GM21367 (cell line): ENCODE measurements around the gene DEPDC5.
"Not testable (repeated sequence)": the region's sequence is repeated elsewhere in the genome, so short reads cannot be mapped to it uniquely, and the experiment has no call there.

ENCODE experiments used
- ATAC-seq: cut with Tn5 transposase; IDR thresholded peaks from one replicate; pipeline ENCODE4 v1.9.1; 2021; ENCODE audit not compliant: unreplicated experiment

DEPDC5 gene

DNA sequence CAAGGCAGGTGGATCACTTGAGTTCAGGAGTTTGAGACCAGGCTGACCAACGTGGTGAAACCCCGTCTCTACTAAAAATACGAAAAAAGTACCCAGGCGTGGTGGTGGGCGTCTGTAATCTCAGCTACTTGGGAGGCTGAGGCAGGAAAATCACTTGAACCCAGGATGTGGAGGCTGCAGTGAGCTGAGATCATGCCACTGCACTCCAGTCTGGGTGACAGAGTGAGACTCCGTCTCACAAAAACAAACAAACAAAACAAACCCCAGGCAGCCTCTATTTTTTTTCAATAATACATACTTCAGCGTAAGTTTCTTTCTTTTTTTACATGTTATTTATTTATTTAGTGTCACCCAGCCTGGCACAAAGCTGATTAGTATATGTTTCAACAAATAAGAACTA, 60.1 kb downstream of the DEPDC5 start:
- ATAC-seq, result not testable (repeated sequence)

DNA sequence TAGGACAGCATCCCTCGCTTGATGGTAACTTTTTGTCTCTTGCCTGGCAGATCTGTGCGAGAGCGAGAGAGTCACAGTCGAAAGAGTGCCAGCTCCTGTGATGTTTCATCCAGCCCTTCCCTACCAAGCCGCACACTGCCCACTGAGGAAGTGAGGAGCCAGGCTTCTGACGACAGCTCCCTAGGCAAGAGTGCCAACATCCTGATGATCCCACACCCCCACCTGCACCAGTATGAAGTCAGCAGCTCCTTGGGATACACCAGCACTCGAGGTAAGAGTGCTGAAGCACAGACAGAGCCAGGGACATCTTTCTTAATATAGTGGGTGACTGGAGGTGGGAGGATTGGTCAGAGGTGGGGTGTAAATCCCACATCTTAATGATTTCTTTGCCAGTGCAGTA, 61.1 kb downstream of the DEPDC5 start:
- no peak for ATAC-seq

DNA sequence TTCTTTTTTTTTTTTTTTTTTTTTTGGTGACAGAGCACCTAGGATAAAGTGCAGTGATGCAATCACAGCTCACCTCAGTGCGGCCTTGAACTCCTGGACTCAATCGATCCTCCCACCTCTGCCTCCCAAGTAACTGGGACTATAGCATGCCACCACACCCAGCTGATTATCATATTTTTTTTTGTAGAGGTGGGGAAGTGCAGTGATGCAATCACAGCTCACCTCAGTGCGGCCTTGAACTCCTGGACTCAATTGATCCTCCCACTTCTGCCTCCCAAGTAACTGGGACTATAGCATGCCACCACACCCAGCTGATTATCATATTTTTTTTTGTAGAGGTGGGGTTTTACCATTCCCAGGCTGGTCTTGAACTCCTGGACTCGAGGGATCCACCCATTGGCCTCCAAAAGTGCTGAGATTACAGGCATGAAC, 61.6 kb downstream of the DEPDC5 start:
- ATAC-seq, result not testable (repeated sequence)

DNA sequence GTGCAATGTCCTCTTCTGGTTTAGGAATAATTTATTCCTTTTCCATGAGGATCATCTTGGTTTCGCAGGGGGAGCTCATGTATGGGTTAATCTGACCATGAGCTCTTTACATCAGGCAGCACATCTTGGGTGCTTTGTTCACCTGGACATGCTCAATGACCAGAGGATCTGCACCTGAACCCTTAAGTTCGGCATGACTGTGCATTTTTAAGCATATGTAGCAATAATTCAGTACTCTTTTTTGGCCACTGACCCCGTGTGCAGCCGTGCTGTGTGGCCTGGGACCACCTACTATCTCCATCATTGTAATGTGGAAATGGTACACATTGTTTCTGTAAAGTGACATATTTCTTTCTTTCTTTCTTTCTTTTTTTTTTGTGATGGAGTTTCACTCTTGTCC, 62.9 kb downstream of the DEPDC5 start:
- no peak for ATAC-seq

DNA sequence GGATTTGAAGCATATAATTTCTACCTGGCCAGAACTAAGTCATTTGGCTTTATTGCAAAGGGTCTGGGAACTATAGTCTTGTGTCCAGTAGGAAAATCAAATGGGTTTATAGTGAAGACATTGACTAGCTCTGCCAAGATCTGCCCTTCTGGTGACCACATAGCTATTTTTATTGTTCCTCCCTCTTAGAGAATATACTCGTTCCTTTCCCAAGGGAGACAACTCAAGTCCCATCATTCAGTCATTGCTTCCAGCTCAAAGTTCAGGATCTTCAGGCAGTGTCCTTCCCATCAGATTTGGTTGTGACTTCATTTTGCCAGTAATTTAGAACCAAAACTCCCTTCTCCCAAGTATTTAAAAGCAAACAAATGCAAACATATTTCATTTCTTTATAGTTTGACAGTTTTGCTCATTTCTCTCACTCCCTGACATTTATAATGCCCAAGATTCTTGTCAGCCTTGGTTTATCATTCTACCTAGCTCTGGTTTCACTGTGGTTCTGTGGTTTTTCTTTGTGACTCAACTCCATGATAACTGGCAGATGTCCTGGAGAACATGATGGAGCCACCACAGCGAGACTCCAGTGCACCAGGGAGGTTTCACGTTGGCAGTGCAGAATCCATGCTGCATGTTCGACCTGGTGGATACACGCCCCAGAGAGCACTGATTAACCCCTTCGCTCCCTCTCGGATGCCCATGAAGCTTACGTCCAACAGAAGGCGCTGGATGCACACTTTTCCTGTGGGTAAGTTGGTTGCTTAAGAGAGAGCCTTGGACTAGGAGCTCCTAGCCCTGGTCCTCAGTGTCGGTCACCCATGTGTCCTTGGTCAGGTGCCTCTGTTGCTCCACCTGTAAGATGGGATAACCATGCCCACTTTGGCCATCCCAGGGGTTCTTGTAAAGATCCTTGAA, 64.9 kb downstream of the DEPDC5 start:
- no peak for ATAC-seq

DNA sequence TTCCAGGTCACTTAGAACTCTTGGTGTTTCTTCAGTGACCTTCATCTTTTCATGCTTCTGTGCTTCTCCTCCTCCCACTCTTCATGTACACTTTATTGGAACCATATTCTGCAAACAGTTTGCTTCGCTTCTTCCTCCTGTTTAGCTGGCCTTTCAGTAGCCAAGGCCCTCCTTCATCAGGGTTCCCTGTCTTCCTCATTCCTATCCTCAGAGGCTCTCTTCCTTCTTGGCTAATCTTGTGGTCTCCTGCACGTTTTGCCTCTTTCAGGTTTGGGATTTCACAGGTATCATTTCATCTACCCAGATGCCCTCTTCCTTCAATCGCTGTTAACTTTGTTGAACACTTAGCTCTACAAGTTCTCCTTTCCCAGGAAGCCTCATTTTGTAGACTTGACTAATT, 66.8 kb downstream of the DEPDC5 start:
- ATAC-seq, result no peak

DNA sequence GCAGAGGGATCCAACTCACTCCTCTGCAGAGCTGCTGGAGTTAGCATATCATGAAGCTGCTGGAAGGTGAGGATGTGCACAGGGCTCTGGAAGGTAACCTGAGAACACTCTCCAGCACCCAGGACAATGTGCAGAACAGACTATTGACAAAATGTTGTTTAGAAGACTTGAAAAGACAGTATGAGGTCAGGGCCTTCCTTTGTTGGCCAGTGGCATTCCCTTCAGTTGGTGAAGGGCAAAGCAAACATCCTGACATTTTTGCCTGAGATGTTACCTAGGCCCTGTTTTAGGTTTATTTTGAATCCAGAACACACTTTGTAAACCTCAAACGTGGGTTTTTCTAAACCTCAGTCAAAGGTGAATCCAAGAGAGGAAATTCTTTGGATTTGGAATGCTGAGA, 67.8 kb downstream of the DEPDC5 start:
- no peak for ATAC-seq

DNA sequence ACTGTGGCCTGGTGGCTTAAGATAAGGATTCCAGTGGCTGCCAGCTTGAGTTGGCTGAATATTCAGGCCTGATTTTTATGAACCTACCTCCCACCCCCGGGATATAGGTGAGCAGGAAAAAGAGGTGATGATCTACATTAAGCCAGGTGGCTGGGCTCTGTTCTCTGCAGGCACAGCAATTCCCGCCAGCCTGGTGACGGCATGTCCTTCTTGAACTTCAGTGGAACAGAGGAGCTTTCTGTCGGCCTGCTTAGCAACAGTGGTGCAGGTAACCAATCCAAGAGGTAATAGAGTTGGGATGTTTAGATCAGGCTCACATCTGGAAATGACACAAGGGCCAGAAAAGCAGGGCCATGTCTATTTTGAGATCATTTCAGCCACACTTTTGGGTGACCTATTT, 68.7 kb downstream of the DEPDC5 start:
- ATAC-seq, result no peak

DNA sequence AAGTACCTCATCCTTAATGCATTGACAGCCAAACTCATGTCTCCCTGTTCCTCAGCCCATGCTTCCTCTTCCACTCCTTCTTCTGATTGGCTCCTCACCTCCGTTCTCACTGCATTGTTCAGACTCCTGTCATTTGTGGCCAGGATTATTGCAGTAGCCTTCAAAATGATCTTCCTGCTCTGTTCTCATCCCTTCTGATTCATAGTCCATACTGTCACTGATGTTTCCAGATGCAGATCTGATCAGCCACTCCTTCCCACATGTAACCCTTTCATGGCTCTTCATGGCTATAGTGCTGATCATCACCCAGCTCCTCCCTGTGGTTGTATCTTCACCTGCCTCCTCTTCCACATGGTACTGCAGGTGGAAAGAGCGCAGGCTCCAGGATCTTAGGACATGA, 71.7 kb downstream of the DEPDC5 start:
- ATAC-seq, result no peak

DNA sequence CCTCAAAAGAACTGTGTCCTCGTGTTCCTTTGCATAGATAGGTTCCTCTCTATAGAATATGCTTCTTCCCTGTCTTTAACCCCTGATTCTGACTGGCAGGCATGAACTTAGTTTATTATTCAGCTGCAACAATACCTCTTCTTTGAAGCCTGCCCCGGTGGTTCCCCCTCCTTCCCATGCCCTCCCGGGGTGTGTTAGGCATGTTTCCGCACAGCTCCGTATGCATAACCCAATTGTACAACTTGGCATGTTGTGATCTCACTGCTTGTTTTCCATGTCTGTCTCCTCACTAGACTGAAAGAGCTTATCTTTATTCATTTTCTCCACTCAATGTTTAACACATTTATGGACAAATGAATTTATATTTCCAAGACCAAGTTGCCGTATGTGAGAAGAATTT, 72.6 kb downstream of the DEPDC5 start:
- ATAC-seq, result no peak

DNA sequence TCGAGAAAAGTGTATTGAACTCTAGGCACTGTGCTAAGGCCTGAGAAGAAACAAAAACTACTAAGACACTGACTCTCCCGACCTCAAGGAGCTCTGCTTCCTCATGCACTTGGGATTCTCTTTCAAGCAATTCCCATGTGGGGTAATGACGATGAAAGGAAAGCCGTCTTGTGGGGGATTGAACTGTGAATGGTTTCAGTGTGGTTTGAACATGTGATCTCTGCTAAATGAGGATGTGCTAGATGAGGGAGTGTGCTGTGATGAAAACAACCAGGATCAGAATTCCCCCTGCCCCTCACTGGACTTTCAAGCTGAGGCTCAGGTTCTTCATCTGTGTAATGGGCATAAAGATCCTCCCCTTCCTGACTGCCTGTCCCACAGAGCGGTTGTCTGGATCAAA, 74.9 kb downstream of the DEPDC5 start:
- no peak for ATAC-seq

DNA sequence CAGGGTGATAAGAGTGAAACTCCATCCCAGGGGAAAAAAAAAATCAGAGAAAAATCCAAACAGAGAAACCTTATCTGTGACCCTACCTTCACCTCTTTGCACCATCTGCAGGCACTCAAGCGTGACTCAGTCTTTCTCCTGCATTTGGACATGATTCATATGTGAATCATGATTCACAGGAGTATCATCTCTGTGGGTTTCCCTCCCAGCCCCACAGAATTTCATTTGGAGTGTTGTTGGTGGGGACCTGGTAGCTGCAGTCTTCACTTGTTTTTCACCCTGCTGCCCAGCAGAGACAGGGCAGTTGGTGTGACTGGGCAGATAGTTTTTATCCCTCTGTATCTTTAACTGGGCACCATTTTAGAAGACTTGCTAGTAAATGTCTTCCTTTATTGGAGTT, 75.7 kb downstream of the DEPDC5 start:
- no peak for ATAC-seq

DNA sequence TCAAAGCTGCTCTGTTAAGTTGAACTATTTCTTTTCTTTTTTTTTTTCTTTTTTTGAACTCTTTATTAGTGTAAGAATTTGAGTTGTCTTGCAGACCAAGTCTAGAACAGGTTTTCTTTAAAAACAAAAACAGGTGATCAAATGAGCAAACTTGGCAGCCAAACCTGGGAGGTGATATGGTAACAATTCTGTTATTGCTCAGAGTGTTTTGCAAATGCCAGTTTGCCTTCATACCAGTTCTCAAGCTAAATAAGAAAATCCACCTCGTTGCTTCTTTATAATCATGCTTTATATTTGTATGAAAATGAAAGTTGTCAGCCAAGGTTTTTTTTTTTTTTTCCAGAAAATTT, 76.9 kb downstream of the DEPDC5 start:
- no peak for ATAC-seq

DNA sequence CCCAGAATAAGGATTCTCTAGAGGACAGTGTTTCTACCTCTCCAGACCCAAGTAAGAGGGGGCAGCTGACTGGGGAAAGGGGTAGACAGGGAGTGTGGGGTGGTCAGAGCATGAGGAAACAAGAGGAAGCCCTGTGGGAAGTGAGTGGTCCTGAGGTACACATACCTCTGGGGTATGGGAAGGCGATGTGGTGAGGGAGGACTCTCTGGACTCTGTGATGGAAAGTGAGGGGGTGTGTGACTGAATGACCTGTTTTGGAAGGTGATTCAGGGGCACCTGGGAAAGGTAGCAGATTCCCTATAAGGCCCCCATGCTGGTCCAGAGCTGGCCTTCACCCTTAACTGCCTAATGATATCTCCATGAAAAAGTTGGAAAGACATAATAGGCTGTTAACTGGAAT, 80.1 kb downstream of the DEPDC5 start:
- no peak for ATAC-seq

DNA sequence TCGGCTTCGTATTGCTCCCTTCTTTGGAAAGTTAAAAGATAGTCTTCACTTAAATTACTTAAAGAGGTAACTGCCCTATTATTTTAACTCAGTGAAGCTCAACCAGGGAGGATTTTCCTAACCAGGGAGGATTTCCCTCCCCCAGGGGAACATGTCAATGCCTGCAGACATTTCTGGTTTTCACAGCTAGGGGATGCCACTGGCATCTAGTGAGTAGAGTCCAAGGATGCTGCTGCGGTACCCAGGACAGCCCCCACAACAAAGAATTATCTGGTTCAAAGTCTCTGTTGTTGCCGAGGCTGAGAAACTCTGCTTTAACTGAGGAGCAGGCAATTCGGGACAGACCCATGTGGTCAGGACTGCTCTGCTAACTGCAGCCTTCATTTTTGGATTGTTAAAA, 82.2 kb downstream of the DEPDC5 start:
- no peak for ATAC-seq

DNA sequence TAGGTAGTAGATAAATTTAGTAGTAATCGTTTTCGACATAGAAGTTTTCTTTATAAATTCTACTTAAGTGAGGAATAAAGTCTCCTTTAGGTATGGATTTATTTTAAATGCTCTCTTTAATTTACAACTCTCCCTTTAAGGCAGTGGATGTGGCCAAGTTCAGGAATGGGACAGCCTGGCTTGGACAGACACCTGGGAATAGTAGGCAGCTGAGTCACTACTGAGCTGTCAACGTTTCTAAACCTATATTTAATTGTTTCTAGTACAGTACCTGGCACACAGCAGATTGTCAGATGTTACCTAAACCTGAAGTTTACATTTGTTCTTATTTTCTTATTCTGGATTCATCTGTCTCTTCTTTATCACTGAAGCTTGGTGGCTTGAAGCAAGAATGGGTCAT, 85.1 kb downstream of the DEPDC5 start:
- ATAC-seq, result no peak

DNA sequence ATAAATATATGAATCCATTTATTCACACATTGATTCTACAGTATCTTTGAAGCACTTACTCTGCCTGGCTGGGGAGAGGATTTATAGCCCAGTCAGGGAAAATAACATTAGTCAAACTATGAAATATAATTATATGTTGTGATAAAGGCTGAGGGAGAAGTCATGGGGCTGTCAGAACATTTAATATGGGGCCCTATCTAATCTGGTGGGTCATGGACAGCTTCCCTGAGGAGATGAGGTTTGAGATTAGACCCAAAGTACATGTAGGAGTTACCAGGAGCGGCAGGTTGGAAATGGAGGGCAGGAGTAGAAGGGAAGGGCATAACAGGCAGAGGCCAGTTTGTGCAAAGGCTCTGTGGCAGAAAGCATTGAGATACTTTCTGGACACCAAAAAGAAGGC, 86.2 kb downstream of the DEPDC5 start:
- no peak for ATAC-seq

DNA sequence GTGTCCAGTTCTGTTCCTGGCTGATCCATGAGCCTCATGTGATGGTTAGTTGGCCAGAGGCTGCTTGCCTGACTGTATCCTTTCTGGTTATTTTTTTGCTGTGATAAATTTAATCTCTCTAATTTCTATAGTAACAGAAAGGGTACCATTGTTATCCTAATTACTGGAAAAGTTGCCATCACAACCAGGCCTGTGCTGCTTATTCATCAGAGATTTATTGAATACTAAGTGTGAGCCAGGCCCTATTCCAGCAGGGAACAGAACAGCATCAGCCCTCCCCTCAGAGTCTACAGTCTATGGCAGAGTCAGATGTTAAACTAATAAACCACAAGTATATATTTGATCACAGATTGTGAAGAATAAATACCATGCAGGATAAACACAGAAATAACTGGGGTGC, 86.8 kb downstream of the DEPDC5 start:
- ATAC-seq, result no peak

DNA sequence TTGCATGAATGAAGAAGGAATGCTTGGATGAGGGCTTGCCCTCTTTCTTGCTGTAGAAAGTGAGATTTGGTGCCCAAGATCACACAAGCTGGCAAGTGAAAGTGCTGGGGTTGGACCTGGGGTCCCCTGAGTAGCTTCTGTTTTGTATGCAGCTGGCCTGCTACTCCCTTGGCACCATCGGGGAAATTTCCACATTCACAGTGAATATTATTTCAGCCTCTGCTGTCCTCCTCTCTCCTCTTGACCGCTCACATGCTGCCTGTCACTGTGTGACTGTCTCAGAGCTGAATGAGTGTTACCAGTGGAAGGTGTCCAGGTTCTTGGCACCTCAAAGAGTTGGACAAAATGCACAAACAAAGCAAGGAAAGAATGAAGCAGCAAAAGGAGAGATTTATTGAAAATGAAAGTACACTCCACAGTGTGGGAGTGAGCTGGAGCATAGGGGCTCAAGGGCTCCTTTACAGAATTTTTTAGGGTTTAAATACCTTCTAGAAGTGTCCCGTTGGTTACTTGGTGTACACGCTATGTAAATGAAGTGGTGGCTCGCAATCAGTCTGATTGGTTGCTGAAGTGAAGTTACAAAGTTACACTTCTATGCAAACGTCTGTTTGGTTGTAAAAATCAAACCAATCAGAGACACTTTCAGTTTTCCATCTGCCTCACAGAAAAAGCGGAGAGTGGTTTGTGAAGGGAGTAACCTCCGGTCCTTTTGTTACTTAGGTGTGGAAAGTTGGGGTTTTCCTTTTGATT, 87.4 kb downstream of the DEPDC5 start:
- ATAC-seq, result no peak

DNA sequence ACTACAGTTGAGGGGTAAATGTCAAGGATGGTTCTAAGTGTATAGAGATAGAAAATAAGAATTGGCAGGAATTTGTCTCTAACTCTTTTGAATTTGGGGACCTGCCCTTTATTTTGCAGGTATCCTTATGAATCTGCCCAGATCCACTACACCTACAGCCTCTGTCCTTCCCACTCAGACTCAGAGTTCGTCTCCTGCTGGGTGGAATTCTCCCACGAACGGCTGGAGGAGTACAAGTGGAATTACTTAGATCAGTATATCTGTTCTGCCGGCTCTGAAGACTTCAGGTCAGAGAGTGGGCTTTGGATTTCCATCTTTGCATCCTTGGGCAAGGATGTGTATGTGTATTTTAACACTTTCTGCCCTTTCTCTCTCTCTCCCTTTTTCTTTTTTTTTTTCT, 89.7 kb downstream of the DEPDC5 start:
- ATAC-seq, result no peak

DNA sequence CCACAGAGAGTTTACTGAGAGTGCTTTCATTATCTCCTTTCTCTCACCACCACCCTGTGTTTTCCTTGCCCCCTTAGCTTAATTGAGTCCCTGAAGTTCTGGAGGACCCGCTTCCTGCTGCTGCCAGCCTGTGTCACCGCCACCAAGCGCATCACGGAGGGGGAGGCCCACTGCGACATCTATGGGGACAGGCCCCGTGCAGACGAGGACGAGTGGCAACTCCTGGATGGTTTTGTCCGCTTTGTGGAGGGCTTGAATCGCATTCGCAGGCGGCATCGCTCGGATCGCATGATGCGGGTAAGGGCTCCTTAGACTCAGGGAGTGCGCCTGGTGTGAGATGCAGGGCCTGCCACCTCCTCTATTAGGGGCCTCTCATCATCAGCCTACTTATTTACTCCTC, 91.1 kb downstream of the DEPDC5 start:
- no peak for ATAC-seq
